SJSA1 (cell line): ENCODE measurements around the gene NTNG1. TPM values are rescaled to one million over a fixed set of nuclear protein-coding genes. Genes with fewer than 3 reads are reported as not detected.

Experiments
- DNase-seq, 2 experiments: peaks; one replicate each; pipeline ENCODE4 v3.0.0-alpha.2; 2015 to 2020; ENCODE audit warnings: low spot score in 2 of 2, low read depth in 1 of 2
- H3K27ac ChIP-seq: fragments of 250-450 bp; sonication (Bioruptor Pico); 2 replicates; pipeline ENCODE4 v1.5.1; 2020; ENCODE audit warnings: mild to moderate bottlenecking, moderate library complexity
- H3K27me3 ChIP-seq: fragments of 250-450 bp; sonication (Bioruptor Pico); replicated peaks from 2 replicates; pipeline ENCODE4 v1.5.1; 2020; ENCODE audit warnings: mild to moderate bottlenecking, moderate library complexity
- H3K36me3 ChIP-seq: fragments of 250-450 bp; sonication (Bioruptor Pico); 2 replicates; pipeline ENCODE4 v1.5.1; 2020; ENCODE audit warnings: mild to moderate bottlenecking
- H3K4me1 ChIP-seq: fragments of 250-450 bp; sonication (Bioruptor Pico); replicated peaks from 2 replicates; pipeline ENCODE4 v1.6.1; 2021; ENCODE audit warnings: mild to moderate bottlenecking
- H3K4me3 ChIP-seq: fragments of 250-450 bp; sonication (Bioruptor Pico); 2 replicates; pipeline ENCODE4 v1.5.1; 2020; ENCODE audit warnings: mild to moderate bottlenecking
- H3K9me3 ChIP-seq: fragments of 250-450 bp; sonication (Bioruptor Pico); replicated peaks from 2 replicates; pipeline ENCODE4 v1.5.1; 2020; ENCODE audit warnings: mild to moderate bottlenecking
- total RNA-seq: library from RNA; depleted of rRNA; stranded (reverse); fragments of >200 nt; shearing (Covaris generic); gene quantifications from 2 replicates; pipeline ENCODE4 v1.2.3, GENCODE V29; 2014

NTNG1 gene
- total RNA-seq, 1 experiment from 2014 or later: not detected

GRCh38 chr1:107413951-107414350, 273.1 kb downstream of the NTNG1 start:
- DNase-seq: no peak

GRCh38 chr1:107414550-107414949, 273.7 kb downstream of the NTNG1 start:
- H3K27me3 ChIP-seq: no peaks in the 10 kb centered on the region
- H3K4me1 ChIP-seq: no peaks in the 10 kb centered on the region
- no peak overlapping the region for H3K27ac ChIP-seq
- no peak for DNase-seq
- no peaks in the 10 kb centered on the region for H3K9me3 ChIP-seq
- no peak overlapping the region for H3K4me3 ChIP-seq
- H3K36me3 ChIP-seq: no peaks in the 10 kb centered on the region

More at GRCh38 chr1:107413951-107414350, 273.1 kb downstream of the NTNG1 start:
- Histone ChIP-seq H3K4me1 (no peaks in the 10 kb centered on the region), H3K27me3 (no peaks in the 10 kb centered on the region), H3K9me3 (no peaks in the 10 kb centered on the region), H3K4me3 (no peak overlapping the region), H3K36me3 (no peaks in the 10 kb centered on the region), H3K27ac (no peak overlapping the region)

- no peaks in the 10 kb centered on the region for H3K4me1 ChIP-seq
- no peaks in the 10 kb centered on the region for H3K9me3 ChIP-seq
- H3K27ac ChIP-seq: no peak overlapping the region
- no peak overlapping the region for H3K4me3 ChIP-seq
- no peaks in the 10 kb centered on the region for H3K27me3 ChIP-seq
- H3K36me3 ChIP-seq: no peaks in the 10 kb centered on the region
- DNase-seq: no peak
These were observed 274.4 kb downstream of the NTNG1 start for GRCh38 chr1:107415241-107415640.

- H3K4me1 ChIP-seq: no peaks in the 10 kb centered on the region
- DNase-seq: no peak
- H3K36me3 ChIP-seq: no peaks in the 10 kb centered on the region
- H3K9me3 ChIP-seq: no peaks in the 10 kb centered on the region
- H3K27ac ChIP-seq: no peak overlapping the region
- H3K4me3 ChIP-seq: no peak overlapping the region
- H3K27me3 ChIP-seq: no peaks in the 10 kb centered on the region
These were observed 278.2 kb downstream of the NTNG1 start for GRCh38 chr1:107419003-107419402.

- H3K4me1 ChIP-seq: no peaks in the 10 kb centered on the region
- DNase-seq: no peak
- no peaks in the 10 kb centered on the region for H3K9me3 ChIP-seq
- H3K27me3 ChIP-seq: no peaks in the 10 kb centered on the region
- no peak overlapping the region for H3K4me3 ChIP-seq
- H3K36me3 ChIP-seq: no peaks in the 10 kb centered on the region
- H3K27ac ChIP-seq: no peak overlapping the region
These were observed 282.1 kb downstream of the NTNG1 start for GRCh38 chr1:107422901-107423300.

- Histone ChIP-seq H3K4me3 (no peak overlapping the region), H3K9me3 (no peaks in the 10 kb centered on the region), H3K27ac (no peak overlapping the region), H3K27me3 (no peaks in the 10 kb centered on the region), H3K36me3 (no peaks in the 10 kb centered on the region), H3K4me1 (no peaks in the 10 kb centered on the region)
- DNase-seq: peak in 1 of 2 experiments; percentile 20
These were observed 289.8 kb downstream of the NTNG1 start for GRCh38 chr1:107430540-107431228.

GRCh38 chr1:107432108-107432507, 291.3 kb downstream of the NTNG1 start:
- no peak for DNase-seq
- Histone ChIP-seq H3K27me3 (no peaks in the 10 kb centered on the region), H3K27ac (no peak overlapping the region), H3K36me3 (no peaks in the 10 kb centered on the region), H3K9me3 (no peaks in the 10 kb centered on the region), H3K4me1 (no peaks in the 10 kb centered on the region), H3K4me3 (no peak overlapping the region)

GRCh38 chr1:107433068-107433467, 292.2 kb downstream of the NTNG1 start:
- no peaks in the 10 kb centered on the region for H3K27me3 ChIP-seq
- no peaks in the 10 kb centered on the region for H3K36me3 ChIP-seq
- no peaks in the 10 kb centered on the region for H3K4me1 ChIP-seq
- no peaks in the 10 kb centered on the region for H3K9me3 ChIP-seq
- DNase-seq: no peak
- no peak overlapping the region for H3K27ac ChIP-seq
- no peak overlapping the region for H3K4me3 ChIP-seq

- Histone ChIP-seq H3K27me3 (no peaks in the 10 kb centered on the region), H3K36me3 (no peaks in the 10 kb centered on the region)
These were observed 293.0 kb downstream of the NTNG1 start for GRCh38 chr1:107433635-107434360.

GRCh38 chr1:107434361-107434693, 293.5 kb downstream of the NTNG1 start:
- Histone ChIP-seq H3K36me3 (no peaks in the 10 kb centered on the region), H3K27me3 (no peaks in the 10 kb centered on the region), H3K4me1 (no peaks in the 10 kb centered on the region), H3K9me3 (no peaks in the 10 kb centered on the region), H3K4me3 (no peak overlapping the region), H3K27ac (no peak overlapping the region)
- DNase-seq: no peak

More at GRCh38 chr1:107433635-107434360, 293.0 kb downstream of the NTNG1 start:
- no peak overlapping the region for H3K4me3 ChIP-seq
- no peak for DNase-seq
- H3K27ac ChIP-seq: no peak overlapping the region
- no peaks in the 10 kb centered on the region for H3K4me1 ChIP-seq
- no peaks in the 10 kb centered on the region for H3K9me3 ChIP-seq

GRCh38 chr1:107436552-107437241, 295.9 kb downstream of the NTNG1 start:
- Histone ChIP-seq H3K4me1 (no peaks in the 10 kb centered on the region), H3K27ac (no peak overlapping the region), H3K27me3 (no peaks in the 10 kb centered on the region), H3K36me3 (no peaks in the 10 kb centered on the region), H3K9me3 (no peaks in the 10 kb centered on the region), H3K4me3 (no peak overlapping the region)
- DNase-seq: no peak

- no peaks in the 10 kb centered on the region for H3K9me3 ChIP-seq
- no peaks in the 10 kb centered on the region for H3K27me3 ChIP-seq
- H3K4me1 ChIP-seq: no peaks in the 10 kb centered on the region
- no peak for DNase-seq
- no peak overlapping the region for H3K27ac ChIP-seq
- H3K36me3 ChIP-seq: no peaks in the 10 kb centered on the region
- H3K4me3 ChIP-seq: no peak overlapping the region
These were observed 298.7 kb downstream of the NTNG1 start for GRCh38 chr1:107439567-107439966.

GRCh38 chr1:107442551-107442950, 301.7 kb downstream of the NTNG1 start:
- Histone ChIP-seq H3K9me3 (no peaks in the 10 kb centered on the region), H3K27me3 (no peaks in the 10 kb centered on the region)

GRCh38 chr1:107443027-107443426, 302.2 kb downstream of the NTNG1 start:
- Histone ChIP-seq H3K27ac (no peak overlapping the region), H3K4me1 (no peaks in the 10 kb centered on the region), H3K4me3 (no peak overlapping the region), H3K27me3 (no peaks in the 10 kb centered on the region), H3K9me3 (no peaks in the 10 kb centered on the region), H3K36me3 (no peaks in the 10 kb centered on the region)
- no peak for DNase-seq

More at GRCh38 chr1:107442551-107442950, 301.7 kb downstream of the NTNG1 start:
- DNase-seq: no peak
- Histone ChIP-seq H3K4me1 (no peaks in the 10 kb centered on the region), H3K36me3 (no peaks in the 10 kb centered on the region), H3K4me3 (no peak overlapping the region), H3K27ac (no peak overlapping the region)
